K562 (cell line): ENCODE results near the gene SMIM35. TPM values are rescaled to one million over a fixed set of nuclear protein-coding genes. Genes with fewer than 3 reads are reported as not detected.

Experiments
- ATAC-seq: fragments of 200-7000 bp; cut with Tn5 transposase; 3 replicates; pipeline ENCODE4 v1.9.1; 2020; ENCODE audit warnings: moderate library complexity
- BruUV-seq: library from RNA; stranded (reverse); fragments of 400-500 nt; replicated peaks from 2 replicates; lab custom pipeline; 2021; lab: Mats Ljungman, UMichigan
- CTCF ChIA-PET: fragments of 300-600 bp; formaldehyde crosslinking; extraction: SDS; loops from one replicate; lab custom pipeline; 2021; ENCODE audit warnings: low intra/inter-chr PET ratio; lab: Yijun Ruan, JAX
- POLR2A ChIA-PET: fragments of 300-600, 350-650 bp; sonication (Branson Sonifier 250); formaldehyde crosslinking; extraction: SDS; loops from one replicate; lab custom pipeline; 2021; ENCODE audit warnings: antibody characterized with exemption, inconsistent platforms; lab: Yijun Ruan, JAX
- DNase-seq, 4 experiments: peaks; one replicate each; pipeline versions ENCODE4 v3.0.0 to v3.0.0-alpha.2; 2011 to 2018; ENCODE audit warnings: low spot score in 3 of 4, mixed read lengths in 3 of 4; ENCODE audit errors: extremely low read depth in 1 of 4
- FAIRE-seq: peaks from 2 replicates; lab custom pipeline; 2011; peaks lifted over from hg19 to GRCh38; lab: Jason Lieb, UNC
- H2AFZ ChIP-seq: 2 replicates; pipeline ENCODE4 v1.6.0; 2011; ENCODE audit warnings: low read depth, low read length, control low read depth, inconsistent platforms
- H3K27ac ChIP-seq: fragments of 200-600 bp; 3 replicates; pipeline ENCODE4 v1.8.0; 2011; ENCODE audit warnings: low read depth, mild to moderate bottlenecking, control low read depth, inconsistent platforms, low read length, moderate library complexity, mixed read lengths; ENCODE audit errors: extremely low read depth
- H3K27me3 ChIP-seq, 2 experiments: fragments of 300-600 bp in 1 of 2; 2 replicates in 1 of 2; 3 replicates in 1 of 2; pipeline versions ENCODE4 v1.6.0 to v1.8.0; 2011; ENCODE audit warnings: inconsistent platforms in 2 of 2, low read length in 2 of 2, mild to moderate bottlenecking in 1 of 2, mixed read lengths in 1 of 2, moderate library complexity in 1 of 2; ENCODE audit not compliant: control insufficient read depth in 2 of 2, insufficient read depth in 2 of 2
- H3K36me3 ChIP-seq: fragments of 300-600 bp; 3 replicates; pipeline ENCODE4 v1.8.0; 2011; ENCODE audit warnings: mild to moderate bottlenecking, low read length, inconsistent platforms; ENCODE audit not compliant: control insufficient read depth, insufficient read depth
- H3K4me1 ChIP-seq, 2 experiments: fragments of 200-600 bp in 1 of 2; replicated peaks in 1 of 2; 2 replicates in 1 of 2; 3 replicates in 1 of 2; pipeline versions ENCODE4 v1.5.1 to v1.8.0; 2011; ENCODE audit warnings: inconsistent platforms in 2 of 2, low read length in 2 of 2, mild to moderate bottlenecking in 1 of 2, mixed read lengths in 1 of 2, moderate library complexity in 1 of 2; ENCODE audit not compliant: control insufficient read depth in 2 of 2, insufficient read depth in 2 of 2
- H3K4me2 ChIP-seq: 2 replicates; pipeline ENCODE4 v1.6.1; 2011; ENCODE audit warnings: low read length, control low read depth, inconsistent platforms, mixed read lengths; ENCODE audit not compliant: insufficient read depth
- H3K4me3 ChIP-seq: fragments of 200-600 bp; sonication (generic), shearing (Covaris generic); 2 replicates; pipeline ENCODE4 v1.5.1; 2016; ENCODE audit warnings: control low read depth, inconsistent platforms
- H3K79me2 ChIP-seq: fragments of 200-600 bp; 3 replicates; pipeline ENCODE4 v1.8.0; 2011; ENCODE audit warnings: low read length, inconsistent platforms; ENCODE audit not compliant: control insufficient read depth, insufficient read depth
- H3K9ac ChIP-seq, 2 experiments: 2 replicates each; pipeline versions ENCODE4 v1.6.0 to v1.6.1; 2011; ENCODE audit warnings: low read depth in 2 of 2, low read length in 2 of 2, control low read depth in 1 of 2, inconsistent platforms in 1 of 2, mild to moderate bottlenecking in 1 of 2, mixed read lengths in 1 of 2; ENCODE audit not compliant: insufficient read depth in 1 of 2
- H3K9me1 ChIP-seq: one replicate; pipeline ENCODE4 v1.6.0; 2011; ENCODE audit warnings: inconsistent platforms, mild to moderate bottlenecking, low read length, moderate library complexity; ENCODE audit not compliant: control insufficient read depth, insufficient read depth
- H3K9me3 ChIP-seq: replicated peaks from 2 replicates; pipeline ENCODE4 v1.5.1; 2011; ENCODE audit warnings: low read depth, low read length, inconsistent platforms; ENCODE audit not compliant: control insufficient read depth, insufficient read depth
- H4K20me1 ChIP-seq: replicated peaks from 2 replicates; pipeline ENCODE4 v1.6.1; 2011; ENCODE audit warnings: low read length, inconsistent platforms, mixed read lengths; ENCODE audit not compliant: control insufficient read depth, insufficient read depth
- CEBPG ChIP-seq, 3 experiments: fragments of 200-800 bp in 1 of 3; sonication (Bioruptor generic) in 1 of 3; sonication (generic) in 1 of 3; formaldehyde crosslinking in 1 of 3; IDR thresholded peaks in 2 of 3; conservative IDR thresholded peaks in 1 of 3; 2 replicates each; pipeline versions ENCODE4 v1.6.1 to v1.8.0; 2016 to 2022; ENCODE audit warnings: missing compliant biosample characterization in 2 of 3, missing genetic modification characterization in 2 of 3, mild to moderate bottlenecking in 1 of 3, missing genetic modification reagents in 1 of 3
- CREB5 ChIP-seq: fragments of 250-450 bp; sonication (Bioruptor Pico); IDR thresholded peaks from 2 replicates; pipeline ENCODE4 v1.5.0; 2020; ENCODE audit warnings: mild to moderate bottlenecking
- CTCF ChIP-seq, 3 experiments: IDR thresholded peaks in 2 of 3; conservative IDR thresholded peaks in 1 of 3; 2 replicates each; pipeline ENCODE4 v1.5.1; 2011 to 2012; ENCODE audit warnings: low read length in 3 of 3, mild to moderate bottlenecking in 3 of 3, control low read depth in 2 of 3, improper control_type of control experiment in 1 of 3, inconsistent platforms in 1 of 3, low read depth in 1 of 3, mixed read lengths in 1 of 3, moderate library complexity in 1 of 3; ENCODE audit not compliant: insufficient read depth in 2 of 3
- MTA2 ChIP-seq: fragments of 450-650 bp; IDR thresholded peaks from 2 replicates; pipeline ENCODE4 v1.6.1; 2016; ENCODE audit warnings: low read depth
- NFIC ChIP-seq: fragments of 450-650 bp; IDR thresholded peaks from 2 replicates; pipeline ENCODE4 v1.6.1; 2017; ENCODE audit warnings: mild to moderate bottlenecking, inconsistent platforms
- NR2C1 ChIP-seq, 2 experiments: fragments of 450-650 bp; IDR thresholded peaks; 2 replicates each; pipeline ENCODE4 v1.6.1; 2017; ENCODE audit warnings: mild to moderate bottlenecking in 2 of 2, antibody characterized with exemption in 1 of 2, inconsistent platforms in 1 of 2, missing compliant biosample characterization in 1 of 2, missing genetic modification characterization in 1 of 2
- PKNOX1 ChIP-seq: fragments of 450-650 bp; IDR thresholded peaks from 2 replicates; pipeline ENCODE4 v1.6.1; 2016
- PREB ChIP-seq: sonication (generic); formaldehyde crosslinking; IDR thresholded peaks from 2 replicates; pipeline ENCODE4 v1.8.1; 2023; ENCODE audit warnings: mild to moderate bottlenecking, missing genetic modification reagents
- ZSCAN32 ChIP-seq: fragments of 450-650 bp; formaldehyde crosslinking; IDR thresholded peaks from 2 replicates; pipeline ENCODE4 v1.4.0; 2020; ENCODE audit warnings: mild to moderate bottlenecking, moderate library complexity
- WGBS: fragments of 100-300 bp; shearing (Covaris generic); methylation state at CpG from one replicate; pipeline ENCODE4 v1.1.6; 2016; ENCODE audit warnings: low coverage, mixed read lengths; ENCODE audit not compliant: insufficient coverage; ENCODE audit errors: missing lambda C conversion rate; 5-methylcytosine and 5-hydroxymethylcytosine counted together
- in situ Hi-C: fragments of 300-500 bp; cut with MboI; formaldehyde crosslinking; loops from 4 replicates; pipeline ENCODE4 v1.15.0; 2018; ENCODE audit warnings: inconsistent platforms, mixed read lengths
- intact Hi-C: fragments of 100-400 bp; cut with micrococcal nuclease; formaldehyde crosslinking; loops from 2 replicates; pipeline ENCODE4 v1.14.2; 2022
- polyA plus RNA-seq, 8 experiments: library from polyadenylated mRNA; depleted of rRNA in 4 of 8; stranded (reverse) in 5 of 8; unstranded in 3 of 8; fragments of >200 nt; fragmentation: Nextera tagmentation in 2 of 8; fragmentation: Illumina TruSeq in 1 of 8; extraction: Ambion mirVana in 2 of 8; extraction: Trizol in 1 of 8; gene quantifications; 2 replicates each; pipeline versions ENCODE4 v1.2.1 to v1.2.3, GENCODE V29; 2011 to 2014; ENCODE audit warnings: inconsistent platforms in 1 of 8, missing spikeins in 1 of 8
- total RNA-seq, 7 experiments: library from RNA; depleted of rRNA in 6 of 7; stranded (reverse); fragments of >200 nt in 6 of 7; fragmentation: Illumina TruSeq in 2 of 7; extraction: Trizol in 2 of 7; gene quantifications; 2 replicates each; pipeline versions ENCODE4 v1.2.1 to v1.2.3, GENCODE V29; 2011 to 2021; ENCODE audit warnings: low replicate concordance in 1 of 7

The SMIM35 gene
- total and polyA plus RNA-seq, 9 of the 15 experiments (the other 6 are each of a cell fraction or from before 2014, with no cell fraction given) = 0.03 TPM; not detected in 7

- TF ChIP-seq PREB (CRISPR knock-in tag) (no peak), NR2C1 (IDR thresholded peaks at IDR 0.05) (0 out of 2 replicates have a peak, but pooled peaks have one; percentile 24), NR2C1 (tag; IDR thresholded peaks at IDR 0.05) (no peak)
Measured at GRCh38 chr11:118028626-118029025, 58.1 kb downstream of the SMIM35 start (continued).

- TF ChIP-seq CTCF (IDR thresholded peaks at IDR 0.05 in 2 of 3, conservative IDR thresholded peaks at IDR 0.05 in 1 of 3; ENCODE audit: insufficient read depth in 2 of 3, low read depth in 1 of 3, low read length in 3 of 3) (peak in 2 of 3 experiments; percentile 12 to 22; a peak in 1 of 6 replicates), MTA2 (no peak), NFIC (peak; percentile 42; the same call in 1 of the 2 replicates), PKNOX1 (peak; percentile 48), ZSCAN32 (CRISPR knock-in tag) (no peak), CREB5 (no peak), CEBPG (CRISPR knock-in tag; IDR thresholded peaks at IDR 0.05) (peak; percentile 66), CEBPG (tag; conservative IDR thresholded peaks at IDR 0.05 in 1 of 2, IDR thresholded peaks at IDR 0.05 in 1 of 2) (no peak)
- TF ChIP-seq, all 486 proteins: peak for 4
- ATAC-seq (peak; percentile 75), FAIRE-seq (peak; percentile 65), DNase-seq (no peak)
- Histone ChIP-seq H3K36me3 (no peaks in the 10 kb centered on the region), H3K4me3 (no peak overlapping the region), H3K9ac (no peak overlapping the region; a peak in 1 of 4 replicates), H3K27me3 (no peaks in the 10 kb centered on the region), H4K20me1 (no peaks in the 10 kb centered on the region), H2AFZ (peak overlapping the region; percentile 68), H3K9me3 (no peaks in the 10 kb centered on the region), H3K4me1 (no peaks in the 10 kb centered on the region), H3K79me2 (no peaks in the 10 kb centered on the region), H3K9me1 (no peaks in the 10 kb centered on the region), H3K4me2 (no peak overlapping the region), H3K27ac (no peak overlapping the region)
- 62% methylated on average over 4 of the region's 4 CpGs for WGBS
- ChIA-PET CTCF (no interaction called here), POLR2A (no interaction called here)
- no TSS peak for BruUV-seq
- intact Hi-C loops (no loop called here), in situ Hi-C loops (no loop called here)
Measured at GRCh38 chr11:118027694-118028093, 59.1 kb downstream of the SMIM35 start.
